Spinal cord (tissue), 4 donors: ENCODE measurements around the gene STX18. TPM values are rescaled to one million over a fixed set of nuclear protein-coding genes. Genes with fewer than 3 reads are reported as not detected.

Source experiments
- polyA plus RNA-seq, 2 donors: library from polyadenylated mRNA; unstranded; fragments of 120-200 nt; gene quantifications; one replicate each; pipeline ENCODE4 v1.2.1, GENCODE V29; 2013; ENCODE audit not compliant: insufficient read length in 2 of 2
- total RNA-seq, 2 donors: library from RNA; depleted of rRNA in 1 of 2; stranded (reverse); fragments of 120-200 nt in 1 of 2; fragments of >200 nt in 1 of 2; gene quantifications; one replicate each; pipeline versions ENCODE4 v1.2.3 to v1.2.4, GENCODE V29; 2013 to 2014

Gene STX18
- total and polyA plus RNA-seq, 4 donors = 26.9 to 56.4 (median 49.4) TPM

Other genes with a start within 250 kb of the STX18 start
- gene NSG1, start 154.9 kb downstream of the STX18 start, total RNA-seq = 100 to 1,000 TPM; 145 to 170 TPM
- 100 to 1,000 TPM; 326 to 362 TPM for gene NSG1, start 154.9 kb downstream of the STX18 start, polyA plus RNA-seq